ENCODE results near the gene FXYD4. TPM values are rescaled to one million over a fixed set of nuclear protein-coding genes. Genes with fewer than 3 reads are reported as not detected.

Gene FXYD4
- total RNA-seq, 1 experiment from 2014 or later: not detected

- TF ChIP-seq, protein P1, sequence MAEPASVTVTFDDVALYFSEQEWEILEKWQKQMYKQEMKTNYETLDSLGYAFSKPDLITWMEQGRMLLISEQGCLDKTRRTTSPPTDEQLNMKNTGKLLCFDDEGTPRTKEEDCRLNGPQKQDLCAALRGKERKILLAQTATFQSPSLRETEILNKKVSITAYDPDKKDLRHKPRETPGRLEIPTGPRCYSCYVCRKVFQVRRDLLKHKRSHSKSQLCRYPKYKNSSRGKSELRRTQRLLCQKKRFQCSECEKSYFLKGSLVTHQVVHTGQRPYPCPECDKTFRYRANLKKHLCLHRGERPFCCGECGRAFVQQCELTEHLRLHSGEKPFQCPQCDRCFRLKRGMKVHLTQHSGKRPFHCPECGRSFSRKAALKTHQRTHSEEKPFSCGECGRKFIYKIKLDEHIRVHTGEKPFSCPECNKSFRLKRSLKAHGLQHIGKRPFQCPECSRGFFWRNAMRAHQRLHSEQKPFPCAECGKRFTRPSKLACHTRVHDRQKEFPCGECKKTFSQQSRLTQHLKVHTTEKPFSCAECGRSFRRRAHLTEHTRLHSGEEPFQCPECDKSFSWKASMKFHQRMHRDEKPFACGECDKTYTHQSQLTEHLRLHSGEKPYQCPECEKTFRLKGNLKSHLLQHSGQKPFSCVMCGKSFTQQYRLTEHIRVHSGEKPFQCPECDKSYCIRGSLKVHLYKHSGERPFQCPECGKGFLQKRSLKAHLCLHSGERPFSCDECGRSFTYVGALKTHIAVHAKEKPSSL (CRISPR knock-in tag; conservative IDR thresholded peaks at IDR 0.05): no peak
- peak; percentile 73 for TF ChIP-seq SP1 (CRISPR knock-in tag; conservative IDR thresholded peaks at IDR 0.05)
- TF ChIP-seq MLX (CRISPR knock-in tag; IDR thresholded peaks at IDR 0.05): no peak
- TF ChIP-seq, protein P2, sequence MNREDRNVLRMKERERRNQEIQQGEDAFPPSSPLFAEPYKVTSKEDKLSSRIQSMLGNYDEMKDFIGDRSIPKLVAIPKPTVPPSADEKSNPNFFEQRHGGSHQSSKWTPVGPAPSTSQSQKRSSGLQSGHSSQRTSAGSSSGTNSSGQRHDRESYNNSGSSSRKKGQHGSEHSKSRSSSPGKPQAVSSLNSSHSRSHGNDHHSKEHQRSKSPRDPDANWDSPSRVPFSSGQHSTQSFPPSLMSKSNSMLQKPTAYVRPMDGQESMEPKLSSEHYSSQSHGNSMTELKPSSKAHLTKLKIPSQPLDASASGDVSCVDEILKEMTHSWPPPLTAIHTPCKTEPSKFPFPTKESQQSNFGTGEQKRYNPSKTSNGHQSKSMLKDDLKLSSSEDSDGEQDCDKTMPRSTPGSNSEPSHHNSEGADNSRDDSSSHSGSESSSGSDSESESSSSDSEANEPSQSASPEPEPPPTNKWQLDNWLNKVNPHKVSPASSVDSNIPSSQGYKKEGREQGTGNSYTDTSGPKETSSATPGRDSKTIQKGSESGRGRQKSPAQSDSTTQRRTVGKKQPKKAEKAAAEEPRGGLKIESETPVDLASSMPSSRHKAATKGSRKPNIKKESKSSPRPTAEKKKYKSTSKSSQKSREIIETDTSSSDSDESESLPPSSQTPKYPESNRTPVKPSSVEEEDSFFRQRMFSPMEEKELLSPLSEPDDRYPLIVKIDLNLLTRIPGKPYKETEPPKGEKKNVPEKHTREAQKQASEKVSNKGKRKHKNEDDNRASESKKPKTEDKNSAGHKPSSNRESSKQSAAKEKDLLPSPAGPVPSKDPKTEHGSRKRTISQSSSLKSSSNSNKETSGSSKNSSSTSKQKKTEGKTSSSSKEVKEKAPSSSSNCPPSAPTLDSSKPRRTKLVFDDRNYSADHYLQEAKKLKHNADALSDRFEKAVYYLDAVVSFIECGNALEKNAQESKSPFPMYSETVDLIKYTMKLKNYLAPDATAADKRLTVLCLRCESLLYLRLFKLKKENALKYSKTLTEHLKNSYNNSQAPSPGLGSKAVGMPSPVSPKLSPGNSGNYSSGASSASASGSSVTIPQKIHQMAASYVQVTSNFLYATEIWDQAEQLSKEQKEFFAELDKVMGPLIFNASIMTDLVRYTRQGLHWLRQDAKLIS (CRISPR knock-in tag; IDR thresholded peaks at IDR 0.05; ENCODE audit: borderline replicate concordance): no peak; the same call in 1 of the 2 replicates
- TF ChIP-seq ZNF396 (CRISPR knock-in tag; IDR thresholded peaks at IDR 0.05; ENCODE audit: borderline replicate concordance): no peak
- TF ChIP-seq ELF4 (CRISPR knock-in tag; IDR thresholded peaks at IDR 0.05; ENCODE audit: low read depth): no peak
- TF ChIP-seq ZNF281 (CRISPR knock-in tag; IDR thresholded peaks at IDR 0.05): peak; percentile 92
- peak; percentile 68; the same call in 1 of the 2 replicates for TF ChIP-seq IRF2 (CRISPR knock-in tag; IDR thresholded peaks at IDR 0.05; ENCODE audit: borderline replicate concordance, low read depth)
- peak; percentile 57; the same call in 1 of the 2 replicates for TF ChIP-seq NR2C2 (CRISPR knock-in tag; IDR thresholded peaks at IDR 0.05)
- peak; percentile 97 for TF ChIP-seq MYBL2 (CRISPR knock-in tag; IDR thresholded peaks at IDR 0.05)
- TF ChIP-seq CTCF (IDR thresholded peaks at IDR 0.05): no peak
- TF ChIP-seq SMAD4 (CRISPR knock-in tag; IDR thresholded peaks at IDR 0.05): no peak
- TF ChIP-seq OVOL2 (CRISPR knock-in tag; IDR thresholded peaks at IDR 0.05; ENCODE audit: borderline replicate concordance): no peak
- no peak for TF ChIP-seq NFATC4 (CRISPR knock-in tag; IDR thresholded peaks at IDR 0.05)
- TF ChIP-seq ZNF423 (CRISPR knock-in tag; IDR thresholded peaks at IDR 0.05): no peak
- TF ChIP-seq, protein P3, sequence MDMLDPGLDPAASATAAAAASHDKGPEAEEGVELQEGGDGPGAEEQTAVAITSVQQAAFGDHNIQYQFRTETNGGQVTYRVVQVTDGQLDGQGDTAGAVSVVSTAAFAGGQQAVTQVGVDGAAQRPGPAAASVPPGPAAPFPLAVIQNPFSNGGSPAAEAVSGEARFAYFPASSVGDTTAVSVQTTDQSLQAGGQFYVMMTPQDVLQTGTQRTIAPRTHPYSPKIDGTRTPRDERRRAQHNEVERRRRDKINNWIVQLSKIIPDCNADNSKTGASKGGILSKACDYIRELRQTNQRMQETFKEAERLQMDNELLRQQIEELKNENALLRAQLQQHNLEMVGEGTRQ (CRISPR knock-in tag; IDR thresholded peaks at IDR 0.05): peak; percentile 93
- TF ChIP-seq ZNF263 (CRISPR knock-in tag; IDR thresholded peaks at IDR 0.05; ENCODE audit: low read depth): no peak
- no peak for TF ChIP-seq ZNF219 (CRISPR knock-in tag; IDR thresholded peaks at IDR 0.05; ENCODE audit: borderline replicate concordance)
- peak; percentile 73; the same call in 1 of the 2 replicates for TF ChIP-seq ESRRA (CRISPR knock-in tag; IDR thresholded peaks at IDR 0.05; ENCODE audit: borderline replicate concordance)
- TF ChIP-seq, protein P4, sequence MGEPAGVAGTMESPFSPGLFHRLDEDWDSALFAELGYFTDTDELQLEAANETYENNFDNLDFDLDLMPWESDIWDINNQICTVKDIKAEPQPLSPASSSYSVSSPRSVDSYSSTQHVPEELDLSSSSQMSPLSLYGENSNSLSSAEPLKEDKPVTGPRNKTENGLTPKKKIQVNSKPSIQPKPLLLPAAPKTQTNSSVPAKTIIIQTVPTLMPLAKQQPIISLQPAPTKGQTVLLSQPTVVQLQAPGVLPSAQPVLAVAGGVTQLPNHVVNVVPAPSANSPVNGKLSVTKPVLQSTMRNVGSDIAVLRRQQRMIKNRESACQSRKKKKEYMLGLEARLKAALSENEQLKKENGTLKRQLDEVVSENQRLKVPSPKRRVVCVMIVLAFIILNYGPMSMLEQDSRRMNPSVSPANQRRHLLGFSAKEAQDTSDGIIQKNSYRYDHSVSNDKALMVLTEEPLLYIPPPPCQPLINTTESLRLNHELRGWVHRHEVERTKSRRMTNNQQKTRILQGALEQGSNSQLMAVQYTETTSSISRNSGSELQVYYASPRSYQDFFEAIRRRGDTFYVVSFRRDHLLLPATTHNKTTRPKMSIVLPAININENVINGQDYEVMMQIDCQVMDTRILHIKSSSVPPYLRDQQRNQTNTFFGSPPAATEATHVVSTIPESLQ (CRISPR knock-in tag; IDR thresholded peaks at IDR 0.05): no peak
- TF ChIP-seq GRHL2 (CRISPR knock-in tag; IDR thresholded peaks at IDR 0.05; ENCODE audit: insufficient replicate concordance, severe bottlenecking): no peak
- TF ChIP-seq JAZF1 (CRISPR knock-in tag; IDR thresholded peaks at IDR 0.05): no peak
- TF ChIP-seq ATF1 (CRISPR knock-in tag; IDR thresholded peaks at IDR 0.05): no peak
Observed at GRCh38 chr10:43396928-43397624, 25.6 kb downstream of the FXYD4 start (continued).

Measured in WTC11 (cell line).